ENCODE results near the gene DOP1B.

DNA sequence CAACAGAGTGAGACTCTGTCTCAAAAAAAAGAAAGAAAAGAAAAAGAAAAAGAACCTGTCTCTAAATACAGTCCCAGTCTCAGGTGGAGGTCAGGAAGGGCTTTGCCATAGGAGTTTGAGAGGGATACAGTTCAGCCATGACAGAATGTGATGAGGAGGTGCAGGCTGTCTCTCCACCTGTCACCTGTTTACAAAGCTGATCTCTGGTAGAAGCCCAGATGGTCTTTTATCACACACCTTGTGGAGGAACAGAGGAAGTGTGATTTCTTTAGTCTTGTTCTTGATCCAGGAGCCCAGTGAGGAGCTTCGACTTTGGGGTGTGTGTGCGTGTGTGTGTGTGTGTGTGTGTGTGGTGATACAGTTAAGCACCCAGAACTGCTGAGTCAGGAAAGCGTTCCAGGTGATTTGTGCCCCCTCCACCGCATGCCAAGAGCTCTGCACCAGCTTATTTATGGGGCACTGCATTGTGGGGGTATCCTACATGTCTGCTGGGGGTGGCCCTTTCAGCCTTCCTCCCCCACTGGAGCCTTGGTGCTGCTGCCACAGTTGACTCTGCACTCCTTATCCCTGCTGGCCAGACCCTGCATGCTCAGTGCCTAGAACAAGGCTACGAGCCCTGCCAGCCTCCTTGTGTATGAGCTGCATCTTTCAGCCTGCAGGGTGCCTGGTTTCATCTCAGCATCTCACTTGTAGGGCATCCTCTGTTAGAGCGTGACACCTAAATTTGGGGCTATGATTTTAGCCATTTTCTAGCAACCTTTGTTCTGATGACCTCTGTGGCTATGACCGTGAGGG is 19.3 kb downstream of the DOP1B start:
- no peak for TF ChIP-seq NRF1 (conservative IDR thresholded peaks at IDR 0.05; ENCODE audit: low read depth, low read length)
- no peak for TF ChIP-seq CHD1 (IDR thresholded peaks at IDR 0.05; ENCODE audit: low read depth, low read length)
- no peak for TF ChIP-seq JUND (IDR thresholded peaks at IDR 0.05; ENCODE audit: low read depth, low read length)
- TF ChIP-seq, protein P1, sequence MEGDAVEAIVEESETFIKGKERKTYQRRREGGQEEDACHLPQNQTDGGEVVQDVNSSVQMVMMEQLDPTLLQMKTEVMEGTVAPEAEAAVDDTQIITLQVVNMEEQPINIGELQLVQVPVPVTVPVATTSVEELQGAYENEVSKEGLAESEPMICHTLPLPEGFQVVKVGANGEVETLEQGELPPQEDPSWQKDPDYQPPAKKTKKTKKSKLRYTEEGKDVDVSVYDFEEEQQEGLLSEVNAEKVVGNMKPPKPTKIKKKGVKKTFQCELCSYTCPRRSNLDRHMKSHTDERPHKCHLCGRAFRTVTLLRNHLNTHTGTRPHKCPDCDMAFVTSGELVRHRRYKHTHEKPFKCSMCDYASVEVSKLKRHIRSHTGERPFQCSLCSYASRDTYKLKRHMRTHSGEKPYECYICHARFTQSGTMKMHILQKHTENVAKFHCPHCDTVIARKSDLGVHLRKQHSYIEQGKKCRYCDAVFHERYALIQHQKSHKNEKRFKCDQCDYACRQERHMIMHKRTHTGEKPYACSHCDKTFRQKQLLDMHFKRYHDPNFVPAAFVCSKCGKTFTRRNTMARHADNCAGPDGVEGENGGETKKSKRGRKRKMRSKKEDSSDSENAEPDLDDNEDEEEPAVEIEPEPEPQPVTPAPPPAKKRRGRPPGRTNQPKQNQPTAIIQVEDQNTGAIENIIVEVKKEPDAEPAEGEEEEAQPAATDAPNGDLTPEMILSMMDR (IDR thresholded peaks at IDR 0.05 in 2 of 3, conservative IDR thresholded peaks at IDR 0.05 in 1 of 3; ENCODE audit: control insufficient read depth in 2 of 3, extremely low read depth in 1 of 3, insufficient read depth in 1 of 3, low read depth in 3 of 3, low read length in 3 of 3), result no peak
- TF ChIP-seq CUX1 (IDR thresholded peaks at IDR 0.05; ENCODE audit: insufficient replicate concordance, low read depth, low read length), result no peak
- no peak for TF ChIP-seq PRDM15 (CRISPR knock-in tag; IDR thresholded peaks at IDR 0.05)
- no peak for TF ChIP-seq NKRF (conservative IDR thresholded peaks at IDR 0.05)
- TF ChIP-seq, protein P2, sequence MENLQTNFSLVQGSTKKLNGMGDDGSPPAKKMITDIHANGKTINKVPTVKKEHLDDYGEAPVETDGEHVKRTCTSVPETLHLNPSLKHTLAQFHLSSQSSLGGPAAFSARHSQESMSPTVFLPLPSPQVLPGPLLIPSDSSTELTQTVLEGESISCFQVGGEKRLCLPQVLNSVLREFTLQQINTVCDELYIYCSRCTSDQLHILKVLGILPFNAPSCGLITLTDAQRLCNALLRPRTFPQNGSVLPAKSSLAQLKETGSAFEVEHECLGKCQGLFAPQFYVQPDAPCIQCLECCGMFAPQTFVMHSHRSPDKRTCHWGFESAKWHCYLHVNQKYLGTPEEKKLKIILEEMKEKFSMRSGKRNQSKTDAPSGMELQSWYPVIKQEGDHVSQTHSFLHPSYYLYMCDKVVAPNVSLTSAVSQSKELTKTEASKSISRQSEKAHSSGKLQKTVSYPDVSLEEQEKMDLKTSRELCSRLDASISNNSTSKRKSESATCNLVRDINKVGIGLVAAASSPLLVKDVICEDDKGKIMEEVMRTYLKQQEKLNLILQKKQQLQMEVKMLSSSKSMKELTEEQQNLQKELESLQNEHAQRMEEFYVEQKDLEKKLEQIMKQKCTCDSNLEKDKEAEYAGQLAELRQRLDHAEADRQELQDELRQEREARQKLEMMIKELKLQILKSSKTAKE (IDR thresholded peaks at IDR 0.05; ENCODE audit: low read depth, poor library complexity, severe bottlenecking), result no peak
- TF ChIP-seq RAD21 (IDR thresholded peaks at IDR 0.05; ENCODE audit: insufficient read depth, low read depth, low read length), result no peak
- TF ChIP-seq CREM (IDR thresholded peaks at IDR 0.05; ENCODE audit: low read depth), result no peak
- TF ChIP-seq POLR2A (IDR thresholded peaks at IDR 0.05; ENCODE audit: low read depth, low read length), result no peak
- TF ChIP-seq ZBTB33 (IDR thresholded peaks at IDR 0.05), result no peak
- no peak for TF ChIP-seq CBX5 (IDR thresholded peaks at IDR 0.05; ENCODE audit: low read depth)
